ENCODE data around the gene HOXC13. TPM values are rescaled to one million over a fixed set of nuclear protein-coding genes. Genes with fewer than 3 reads are reported as not detected.

HOXC13 gene, protein sequence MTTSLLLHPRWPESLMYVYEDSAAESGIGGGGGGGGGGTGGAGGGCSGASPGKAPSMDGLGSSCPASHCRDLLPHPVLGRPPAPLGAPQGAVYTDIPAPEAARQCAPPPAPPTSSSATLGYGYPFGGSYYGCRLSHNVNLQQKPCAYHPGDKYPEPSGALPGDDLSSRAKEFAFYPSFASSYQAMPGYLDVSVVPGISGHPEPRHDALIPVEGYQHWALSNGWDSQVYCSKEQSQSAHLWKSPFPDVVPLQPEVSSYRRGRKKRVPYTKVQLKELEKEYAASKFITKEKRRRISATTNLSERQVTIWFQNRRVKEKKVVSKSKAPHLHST
- not detected in 2 replicates for total RNA-seq

GRCh38 chr12:53938326-53939140, at the start of gene HOXC13:
HOXC13 (plus strand) TSS chr12:53938831; CDS start chr12:53938907, 76 bp downstream.

DNA sequence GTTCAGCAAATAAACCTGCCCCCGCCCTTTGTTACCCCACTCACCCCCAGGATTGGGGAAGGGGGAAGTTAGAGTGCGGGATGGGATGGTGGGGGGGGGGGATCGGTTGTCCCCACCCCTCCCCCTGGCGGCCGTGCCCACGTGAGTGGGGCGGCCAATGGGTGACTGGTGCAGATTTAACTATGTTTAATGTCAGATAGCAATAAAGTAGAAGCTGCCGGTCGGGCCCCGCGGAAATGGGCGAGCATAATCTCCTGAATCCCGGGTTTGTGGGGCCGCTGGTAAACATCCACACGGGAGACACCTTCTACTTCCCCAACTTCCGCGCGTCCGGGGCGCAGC, 16.0 kb downstream of the HOXC13 start, which contains the start of gene HOXC12:
HOXC12 (plus strand) TSS at position 210 of the 342 bp plus-strand sequence; CDS start at position 237, 27 bp downstream.

DNA sequence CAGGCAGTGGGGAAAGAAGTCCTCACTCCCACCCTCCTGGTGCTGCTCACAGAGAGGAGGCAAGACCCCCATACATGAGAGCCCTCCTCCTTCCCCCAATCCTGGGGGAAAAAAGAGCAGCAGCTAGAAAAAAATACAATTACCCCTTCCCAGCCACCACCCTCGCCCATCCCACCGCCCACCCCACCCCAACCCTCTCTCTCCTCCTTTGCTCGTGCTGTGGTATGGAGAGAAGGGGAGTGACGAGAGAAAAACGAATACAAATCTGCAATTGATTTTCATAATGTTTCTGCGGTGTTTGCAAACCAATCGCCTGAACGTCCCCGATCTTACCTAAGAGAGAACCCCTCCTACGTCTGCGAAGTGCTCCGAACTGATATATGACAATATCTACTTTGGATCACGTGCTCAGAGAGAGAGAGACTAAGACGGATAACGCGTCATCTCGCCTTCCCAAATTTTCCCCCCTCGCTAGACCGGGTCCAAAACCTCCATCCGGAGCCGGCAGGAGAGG, 34.1 kb downstream of the HOXC13 start, which contains the start of gene HOXC11:
HOXC11 (plus strand) TSS at position 405 of the 514 bp plus-strand sequence. CDS start 116 bp downstream, outside the sequence.

GRCh38 chr12:53974084-53975063, 35.7 kb downstream of the HOXC13 start, which contains the start of gene HOTAIR:
HOTAIR (minus strand) TSS chr12:53974954.

GRCh38 chr12:53984901-53985691, 46.5 kb downstream of the HOXC13 start, which contains the start of gene HOXC10:
HOXC10 (plus strand) TSS chr12:53985146; CDS start chr12:53985260, 114 bp downstream.

Other genes with a start within 250 kb of the HOXC13 start
- gene CALCOCO1, start 211.4 kb upstream of the HOXC13 start, total RNA-seq = 105 and 211 TPM in 2 replicates
- gene CISTR, start 186.9 kb upstream of the HOXC13 start, total RNA-seq = not detected in 2 replicates
- not detected in 2 replicates for gene HOXC12, start 16.1 kb downstream of the HOXC13 start, total RNA-seq
- gene HOXC11, start 34.3 kb downstream of the HOXC13 start, total RNA-seq = not detected in 2 replicates
- gene HOTAIR, start 36.1 kb downstream of the HOXC13 start, total RNA-seq = not detected in 2 replicates
- gene HOXC10, start 46.3 kb downstream of the HOXC13 start, total RNA-seq = not detected in 2 replicates
- 0.15 and 0.33 TPM in 2 replicates for gene HOXC9, start 61.3 kb downstream of the HOXC13 start, total RNA-seq
- gene HOXC8, start 70.2 kb downstream of the HOXC13 start, total RNA-seq = 0.33 TPM in 1 of 2 replicates, not detected in the other
- gene HOXC6, start 89.6 kb downstream of the HOXC13 start, total RNA-seq = under 0.01 TPM in 2 replicates
- 0.33 TPM in 1 of 2 replicates, not detected in the other for gene HOXC5, start 94.2 kb downstream of the HOXC13 start, total RNA-seq
- gene HOXC4, start 115.0 kb downstream of the HOXC13 start, total RNA-seq = 0.15 and 0.17 TPM in 2 replicates

All from smooth muscle cell of trachea (primary cell).